H1 (cell line): Measurements from ENCODE around the gene LRP1. TPM values are rescaled to one million over a fixed set of nuclear protein-coding genes. Genes with fewer than 3 reads are reported as not detected.

Experiments used
- CBX5 ChIP-seq: fragments of 300-800, 300-1000 bp; sonication (generic); IDR thresholded peaks from 2 replicates; pipeline ENCODE4 v1.7.1; 2016; ENCODE audit warnings: antibody characterized with exemption, low read length, low read depth
- CHD1 ChIP-seq: IDR thresholded peaks from 2 replicates; pipeline ENCODE4 v1.6.1; 2012; ENCODE audit warnings: low read depth, low read length, improper control_type of control experiment
- CHD2 ChIP-seq: IDR thresholded peaks from 2 replicates; pipeline ENCODE4 v1.6.1; 2012; ENCODE audit warnings: low read length, improper control_type of control experiment
- CREB1 ChIP-seq: IDR thresholded peaks from 2 replicates; pipeline ENCODE4 v1.6.1; 2012; ENCODE audit warnings: inconsistent platforms
- CTBP2 ChIP-seq: IDR thresholded peaks from 2 replicates; pipeline ENCODE4 v1.7.0; 2011; ENCODE audit warnings: borderline replicate concordance, mild to moderate bottlenecking, moderate library complexity, mixed read lengths, low read length; ENCODE audit not compliant: insufficient read depth, insufficient read length
- EGR1 ChIP-seq: IDR thresholded peaks from 2 replicates; pipeline ENCODE4 v1.6.1; 2011; ENCODE audit warnings: low read depth, low read length, borderline replicate concordance
- EZH2 ChIP-seq: fragments of 200-600 bp; sonication (generic); IDR thresholded peaks from 2 replicates; pipeline ENCODE4 v1.7.1; 2012; ENCODE audit warnings: low read depth, mild to moderate bottlenecking, moderate library complexity, low read length, inconsistent platforms; ENCODE audit not compliant: severe bottlenecking
- KDM4A ChIP-seq: IDR thresholded peaks from one replicate; pipeline ENCODE4 v1.7.1; 2012; ENCODE audit warnings: low read depth, mild to moderate bottlenecking, moderate library complexity, low read length, inconsistent platforms; ENCODE audit not compliant: severe bottlenecking
- KDM5A ChIP-seq: fragments of 200-600 bp; IDR thresholded peaks from 2 replicates; pipeline ENCODE4 v1.7.1; 2012; ENCODE audit warnings: mild to moderate bottlenecking, low read length, inconsistent platforms, mixed read lengths
- NANOG ChIP-seq: IDR thresholded peaks from 2 replicates; pipeline ENCODE4 v1.6.1; 2011; ENCODE audit warnings: low read length, low read depth, mild to moderate bottlenecking, inconsistent platforms; ENCODE audit not compliant: insufficient read depth, poor library complexity, severe bottlenecking
- NRF1 ChIP-seq: IDR thresholded peaks from 2 replicates; pipeline ENCODE4 v1.6.1; 2011; ENCODE audit warnings: mild to moderate bottlenecking, low read depth, low read length, improper control_type of control experiment
- POLR2A ChIP-seq, 2 experiments: IDR thresholded peaks; 1 replicate in 1 of 2; 2 replicates in 1 of 2; pipeline ENCODE4 v1.6.1; 2011; ENCODE audit warnings: low read depth in 2 of 2, low read length in 2 of 2, mild to moderate bottlenecking in 2 of 2; ENCODE audit errors: control extremely low read depth in 1 of 2
- POU5F1 ChIP-seq: IDR thresholded peaks from 2 replicates; pipeline ENCODE4 v1.6.1; 2011; ENCODE audit warnings: low read depth, mild to moderate bottlenecking, low read length, moderate library complexity
- RBBP5 ChIP-seq: IDR thresholded peaks from 2 replicates; pipeline ENCODE4 v1.7.1; 2012; ENCODE audit warnings: low read depth, mild to moderate bottlenecking, inconsistent platforms, low read length, moderate library complexity, borderline replicate concordance
- RFX5 ChIP-seq: IDR thresholded peaks from 2 replicates; pipeline ENCODE4 v1.6.1; 2011; ENCODE audit warnings: low read depth, low read length, improper control_type of control experiment, borderline replicate concordance
- RXRA ChIP-seq: IDR thresholded peaks from 2 replicates; pipeline ENCODE4 v1.6.1; 2011; ENCODE audit warnings: low read depth, mild to moderate bottlenecking, low read length, moderate library complexity; ENCODE audit not compliant: insufficient read depth
- SP2 ChIP-seq: IDR thresholded peaks from 2 replicates; pipeline ENCODE4 v1.6.1; 2012; ENCODE audit warnings: mild to moderate bottlenecking, low read length, inconsistent platforms
- SRF ChIP-seq: IDR thresholded peaks from 2 replicates; pipeline ENCODE4 v1.6.1; 2011; ENCODE audit warnings: mild to moderate bottlenecking, low read depth, low read length, moderate library complexity
- TAF7 ChIP-seq: optimal IDR thresholded peaks from 2 replicates; pipeline ENCODE3; 2011; ENCODE audit warnings: low read depth, mild to moderate bottlenecking, inconsistent platforms, low read length, moderate library complexity, borderline replicate concordance
- polyA plus RNA-seq, 7 experiments: library from polyadenylated mRNA; depleted of rRNA in 3 of 7; stranded (reverse) in 5 of 7; unstranded in 2 of 7; fragments of >200 nt in 5 of 7; fragments of 200-250 nt in 2 of 7; gene quantifications; 1 replicate in 5 of 7; 2 replicates in 1 of 7; 4 replicates in 1 of 7; pipeline versions ENCODE4 v1.2.1 to v1.2.3, GENCODE V29; 2011 to 2013; ENCODE audit warnings: missing spikeins in 2 of 7, mixed read lengths in 2 of 7
- total RNA-seq: library from RNA; stranded (reverse); fragmentation: NEBNext Ultra II Directional; extraction: Animal tissue kit (Norgen Biotek cat#: 25700); gene quantifications from 2 replicates; pipeline ENCODE4 v1.2.1, GENCODE V29; 2021
- TF ChIP-seq, protein P1 (sequence below): IDR thresholded peaks from 2 replicates; pipeline ENCODE4 v1.6.1; 2012; ENCODE audit warnings: inconsistent platforms
- TF ChIP-seq, protein P2 (sequence below), 3 experiments: IDR thresholded peaks; 1 replicate in 2 of 3; 2 replicates in 1 of 3; pipeline versions ENCODE4 v1.5.1 to v1.6.1; 2011; ENCODE audit warnings: low read length in 3 of 3, mild to moderate bottlenecking in 3 of 3, inconsistent platforms in 2 of 3, low read depth in 1 of 3, moderate library complexity in 1 of 3; ENCODE audit not compliant: insufficient read depth in 1 of 3; ENCODE audit errors: control extremely low read depth in 1 of 3
- TF ChIP-seq, protein P3 (sequence below): IDR thresholded peaks from 2 replicates; pipeline ENCODE4 v1.6.1; 2012; ENCODE audit warnings: inconsistent platforms

Gene LRP1
- total and polyA plus RNA-seq, 2 of the 8 experiments (the other 6 are each of a cell fraction or from before 2014, with no cell fraction given) = 35.3 to 92.5 TPM

DNA sequence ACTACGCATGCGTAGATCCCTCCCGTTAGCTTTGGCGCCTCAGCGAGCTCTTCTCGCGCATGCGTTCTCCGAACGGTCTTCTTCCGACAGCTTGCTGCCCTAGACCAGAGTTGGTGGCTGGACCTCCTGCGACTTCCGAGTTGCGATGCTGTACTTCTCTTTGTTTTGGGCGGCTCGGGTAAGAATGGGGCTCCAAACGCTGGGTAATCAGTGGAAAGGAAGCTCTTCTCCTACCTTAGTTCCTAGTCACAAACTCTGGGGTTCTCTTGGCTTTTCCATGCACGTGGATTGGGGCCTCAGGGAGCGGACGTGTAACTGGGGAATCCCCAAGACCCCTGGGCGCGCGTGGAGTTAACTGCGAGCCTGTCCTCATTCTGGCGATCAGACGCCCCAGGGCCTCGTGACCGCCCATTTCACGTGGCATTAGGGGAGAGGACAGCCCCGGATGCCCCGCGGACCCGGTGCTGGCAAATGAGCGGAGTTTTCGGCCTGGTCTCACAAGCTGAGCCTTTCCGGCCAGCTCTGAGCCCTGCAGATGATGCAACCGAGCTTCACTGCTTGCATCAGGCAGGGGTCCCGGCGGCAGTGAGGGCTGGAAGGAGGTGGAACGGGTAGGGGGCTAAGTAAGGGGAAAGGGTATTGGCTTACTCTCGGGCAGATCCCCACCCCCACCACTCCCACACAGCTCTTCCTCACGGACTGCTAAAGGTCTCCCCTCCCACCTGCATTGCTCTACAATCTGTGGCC lies 101.5 kb downstream of the LRP1 start, which contains the start of gene SHMT2 (continued):
- TF ChIP-seq, protein P1, sequence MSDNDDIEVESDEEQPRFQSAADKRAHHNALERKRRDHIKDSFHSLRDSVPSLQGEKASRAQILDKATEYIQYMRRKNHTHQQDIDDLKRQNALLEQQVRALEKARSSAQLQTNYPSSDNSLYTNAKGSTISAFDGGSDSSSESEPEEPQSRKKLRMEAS = peak; percentile 63
- no peak for TF ChIP-seq KDM5A
- no peak for TF ChIP-seq SP2
- TF ChIP-seq, protein P2, sequence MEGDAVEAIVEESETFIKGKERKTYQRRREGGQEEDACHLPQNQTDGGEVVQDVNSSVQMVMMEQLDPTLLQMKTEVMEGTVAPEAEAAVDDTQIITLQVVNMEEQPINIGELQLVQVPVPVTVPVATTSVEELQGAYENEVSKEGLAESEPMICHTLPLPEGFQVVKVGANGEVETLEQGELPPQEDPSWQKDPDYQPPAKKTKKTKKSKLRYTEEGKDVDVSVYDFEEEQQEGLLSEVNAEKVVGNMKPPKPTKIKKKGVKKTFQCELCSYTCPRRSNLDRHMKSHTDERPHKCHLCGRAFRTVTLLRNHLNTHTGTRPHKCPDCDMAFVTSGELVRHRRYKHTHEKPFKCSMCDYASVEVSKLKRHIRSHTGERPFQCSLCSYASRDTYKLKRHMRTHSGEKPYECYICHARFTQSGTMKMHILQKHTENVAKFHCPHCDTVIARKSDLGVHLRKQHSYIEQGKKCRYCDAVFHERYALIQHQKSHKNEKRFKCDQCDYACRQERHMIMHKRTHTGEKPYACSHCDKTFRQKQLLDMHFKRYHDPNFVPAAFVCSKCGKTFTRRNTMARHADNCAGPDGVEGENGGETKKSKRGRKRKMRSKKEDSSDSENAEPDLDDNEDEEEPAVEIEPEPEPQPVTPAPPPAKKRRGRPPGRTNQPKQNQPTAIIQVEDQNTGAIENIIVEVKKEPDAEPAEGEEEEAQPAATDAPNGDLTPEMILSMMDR (IDR thresholded peaks at IDR 0.05; ENCODE audit: control extremely low read depth in 1 of 3, insufficient read depth in 1 of 3, low read depth in 1 of 3, low read length in 3 of 3) = no peak
- no peak for TF ChIP-seq RXRA
- TF ChIP-seq EZH2 = no peak
- TF ChIP-seq CBX5 = no peak
- TF ChIP-seq POU5F1 = no peak
- no peak for TF ChIP-seq RBBP5
- TF ChIP-seq CTBP2 = no peak
- peak; percentile 96 for TF ChIP-seq NRF1
- no peak for TF ChIP-seq EGR1
- peak; percentile 51 for TF ChIP-seq TAF7
- TF ChIP-seq RFX5 = no peak
- TF ChIP-seq NANOG = no peak
- TF ChIP-seq CHD1 = no peak
- no peak for TF ChIP-seq CREB1
- peak in 1 of 2 experiments; percentile 68; a peak in 2 of 3 replicates for TF ChIP-seq POLR2A (IDR thresholded peaks at IDR 0.05; ENCODE audit: control extremely low read depth in 1 of 2, low read depth in 2 of 2, low read length in 2 of 2)
- TF ChIP-seq SRF = no peak
- TF ChIP-seq, protein P3, sequence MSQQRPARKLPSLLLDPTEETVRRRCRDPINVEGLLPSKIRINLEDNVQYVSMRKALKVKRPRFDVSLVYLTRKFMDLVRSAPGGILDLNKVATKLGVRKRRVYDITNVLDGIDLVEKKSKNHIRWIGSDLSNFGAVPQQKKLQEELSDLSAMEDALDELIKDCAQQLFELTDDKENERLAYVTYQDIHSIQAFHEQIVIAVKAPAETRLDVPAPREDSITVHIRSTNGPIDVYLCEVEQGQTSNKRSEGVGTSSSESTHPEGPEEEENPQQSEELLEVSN = peak; percentile 63
- no peak for TF ChIP-seq CHD2
- TF ChIP-seq KDM4A = peak; percentile 6
